GM19025 (cell line): ENCODE results near the gene PREX1.
A peak's percentile ranks its signal among the peaks of the same experiment; 100 is the strongest.
"Not testable (repeated sequence)": the region's sequence is repeated elsewhere in the genome, so short reads cannot be mapped to it uniquely, and the experiment has no call there.

Source experiments
- ATAC-seq: cut with Tn5 transposase; IDR thresholded peaks from one replicate; pipeline ENCODE4 v1.9.1; 2021; ENCODE audit warnings: mild to moderate bottlenecking, low read depth, moderate library complexity; ENCODE audit not compliant: unreplicated experiment

PREX1 gene

GRCh38 chr20:48826480-48826879 is 1.3 kb downstream of the PREX1 start:
- not testable (repeated sequence) for ATAC-seq

DNA sequence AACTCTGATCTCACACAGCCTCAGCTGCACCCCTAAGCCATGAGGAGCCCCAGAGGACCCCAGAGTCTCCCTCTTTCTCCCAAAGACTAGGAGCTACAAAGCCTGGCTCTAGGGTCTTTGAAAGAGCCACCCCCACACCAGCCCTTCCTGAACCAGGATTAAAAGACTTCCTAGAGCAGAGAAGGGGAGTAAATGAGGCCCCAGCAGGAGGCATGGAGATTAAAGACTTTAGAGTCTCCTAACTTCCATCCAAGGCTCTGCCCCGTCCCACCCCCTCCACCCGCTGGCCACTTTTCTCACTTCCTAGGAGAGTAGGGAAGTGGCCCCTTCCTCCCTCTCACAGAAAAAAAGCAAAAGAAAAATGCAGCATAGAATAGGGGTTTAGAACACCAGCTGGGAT is 1.7 kb downstream of the PREX1 start:
- ATAC-seq: no peak

DNA sequence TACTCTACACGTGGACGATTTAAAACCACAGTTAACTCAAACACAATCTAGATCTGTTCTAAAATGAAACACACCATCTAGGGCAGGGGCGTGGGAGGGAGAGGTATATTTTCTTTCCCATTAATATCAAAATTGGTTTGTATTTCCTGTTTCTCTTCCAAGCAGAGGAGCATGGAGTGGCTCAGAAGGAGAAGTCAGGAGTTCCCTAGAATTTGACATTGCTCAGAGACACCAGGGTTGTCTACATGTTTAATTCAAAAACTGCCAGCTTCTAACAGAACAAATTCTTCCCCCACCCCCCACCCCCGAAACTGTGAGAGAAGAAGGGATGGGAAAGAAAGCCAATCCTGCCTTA is 2.3 kb downstream of the PREX1 start:
- ATAC-seq: no peak

GRCh38 chr20:48824830-48825565 is 2.8 kb downstream of the PREX1 start:
- ATAC-seq: no peak

GRCh38 chr20:48823960-48824498 is 3.8 kb downstream of the PREX1 start:
- no peak for ATAC-seq

DNA sequence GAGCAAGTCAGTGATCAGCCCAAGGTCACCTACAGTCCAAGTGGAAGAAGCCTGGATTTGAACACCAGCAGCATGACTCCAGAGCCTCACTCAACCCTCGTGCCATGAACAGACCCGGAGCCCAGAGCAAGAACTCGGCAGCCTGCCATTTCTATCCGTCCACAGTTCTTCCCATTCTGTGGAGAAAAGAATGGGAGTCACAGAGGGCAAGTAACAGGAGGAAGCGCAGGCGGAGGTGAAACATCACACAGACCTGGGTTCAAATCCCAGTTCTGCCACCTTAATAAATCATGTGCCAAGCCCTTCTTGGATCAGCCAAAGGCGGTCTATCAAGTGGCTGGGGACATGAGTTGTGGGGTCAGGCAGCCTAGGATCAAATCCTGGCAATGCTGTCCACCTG is 4.3 kb downstream of the PREX1 start:
- ATAC-seq: no peak

DNA sequence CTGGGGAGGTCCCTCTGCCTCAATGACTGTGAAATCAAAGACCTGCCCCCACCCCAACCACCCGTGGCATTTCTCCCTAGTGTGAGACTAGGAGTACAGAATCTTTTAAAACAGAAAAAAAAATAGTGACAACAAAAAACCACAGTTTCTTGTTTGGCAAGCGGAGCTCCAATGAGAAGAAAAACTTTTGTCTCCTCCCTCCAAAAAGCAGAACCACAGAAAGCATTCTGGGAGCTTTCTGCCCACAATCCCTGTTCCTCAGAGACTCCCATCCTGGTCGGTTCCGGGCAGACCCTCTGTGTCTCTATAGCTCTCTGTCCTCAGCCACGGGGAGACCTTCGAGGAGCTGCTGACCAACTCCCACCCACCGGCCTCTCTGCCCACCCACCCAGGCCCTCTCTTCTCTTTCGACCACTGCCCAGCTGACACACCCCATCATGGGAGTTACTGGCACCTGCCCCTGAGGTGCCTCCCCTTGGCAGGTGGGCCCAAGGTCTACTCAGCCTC is 4.9 kb downstream of the PREX1 start:
- no peak for ATAC-seq

DNA sequence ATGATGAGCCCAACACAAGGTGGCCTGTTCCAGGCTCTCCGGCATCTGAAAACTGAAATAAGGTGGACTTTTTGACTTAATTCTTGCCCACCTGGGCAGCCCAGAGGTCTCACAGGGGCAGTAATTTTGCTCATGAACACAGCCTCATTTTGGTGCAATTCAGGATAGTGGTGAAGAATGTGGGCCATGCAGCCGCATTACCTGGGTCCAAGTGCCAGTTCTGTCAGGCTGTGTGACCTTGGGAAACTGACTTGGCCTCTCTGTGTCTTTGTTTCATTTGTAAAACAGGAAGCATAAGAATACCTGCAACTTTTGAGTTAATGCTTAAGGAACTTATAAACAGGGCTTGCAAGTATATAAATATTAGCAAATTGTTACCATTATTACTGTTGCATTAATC is 5.6 kb downstream of the PREX1 start:
- ATAC-seq: no peak

DNA sequence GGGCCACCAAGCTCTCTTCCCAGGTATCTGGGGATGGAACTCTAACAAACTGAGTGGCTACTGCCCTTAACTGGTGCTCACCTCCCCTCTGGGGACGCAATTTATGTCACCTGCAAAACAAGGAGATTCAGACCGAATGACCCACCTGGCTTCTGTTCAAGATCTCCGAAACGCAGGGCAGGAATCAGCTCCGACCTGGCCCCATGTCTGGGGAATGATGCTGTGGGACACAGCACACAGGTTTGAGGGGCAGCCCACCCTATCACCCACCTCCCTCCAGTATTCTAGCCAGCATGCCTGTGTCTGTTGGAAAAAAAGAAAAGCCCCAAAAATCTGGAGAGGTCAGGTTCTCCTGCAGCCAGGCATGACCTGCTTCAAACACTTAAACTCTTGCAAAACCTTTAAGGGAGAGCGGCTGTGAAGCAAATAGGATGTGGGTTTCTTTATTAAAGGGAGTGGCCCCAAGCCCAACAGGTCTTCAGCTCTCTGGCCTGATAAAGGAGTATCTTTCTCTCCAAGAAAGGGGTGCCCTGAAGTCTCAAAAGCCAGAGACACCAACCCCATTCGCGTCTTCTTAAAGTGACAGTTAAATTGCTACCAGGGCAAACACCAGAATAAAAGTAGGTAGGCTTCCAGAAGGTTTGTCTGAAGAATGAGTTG is 6.4 kb downstream of the PREX1 start:
- no peak for ATAC-seq

GRCh38 chr20:48820649-48820973 is 7.2 kb downstream of the PREX1 start:
- no peak for ATAC-seq

GRCh38 chr20:48819821-48820648 is 7.8 kb downstream of the PREX1 start:
- ATAC-seq: no peak

- ATAC-seq: no peak
These were observed 8.7 kb downstream of the PREX1 start for GRCh38 chr20:48819089-48819488.

DNA sequence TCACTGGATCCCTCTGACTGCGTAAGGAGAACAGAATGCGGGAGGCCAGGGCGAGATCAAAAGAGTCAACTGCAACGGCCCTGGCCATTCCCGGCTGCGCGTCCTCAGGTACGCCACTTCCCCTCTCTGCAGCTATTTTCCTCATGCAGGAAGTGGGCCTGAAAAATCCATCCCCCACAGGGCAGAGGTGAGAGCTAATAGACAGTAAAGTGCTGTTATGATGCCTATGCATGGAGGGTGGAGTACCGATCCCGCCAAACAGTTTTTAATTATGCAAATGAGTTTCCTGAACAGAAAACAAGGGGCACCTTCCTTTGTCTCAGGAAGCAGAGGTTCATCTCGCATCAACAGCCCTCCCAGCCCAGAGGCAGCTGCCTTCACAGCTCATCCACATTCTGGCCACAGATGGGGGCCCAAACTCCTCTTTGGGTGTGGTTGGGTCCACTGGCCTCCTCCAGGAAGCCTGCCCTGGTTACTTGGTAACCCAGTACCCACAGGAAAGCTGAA is 9.3 kb downstream of the PREX1 start:
- ATAC-seq: peak; percentile 38

GRCh38 chr20:48818031-48818370 is 9.8 kb downstream of the PREX1 start:
- ATAC-seq: no peak

- no peak for ATAC-seq
These were observed 10.3 kb downstream of the PREX1 start for GRCh38 chr20:48817367-48818030.

GRCh38 chr20:48816282-48817205 is 11.3 kb downstream of the PREX1 start:
- no peak for ATAC-seq

DNA sequence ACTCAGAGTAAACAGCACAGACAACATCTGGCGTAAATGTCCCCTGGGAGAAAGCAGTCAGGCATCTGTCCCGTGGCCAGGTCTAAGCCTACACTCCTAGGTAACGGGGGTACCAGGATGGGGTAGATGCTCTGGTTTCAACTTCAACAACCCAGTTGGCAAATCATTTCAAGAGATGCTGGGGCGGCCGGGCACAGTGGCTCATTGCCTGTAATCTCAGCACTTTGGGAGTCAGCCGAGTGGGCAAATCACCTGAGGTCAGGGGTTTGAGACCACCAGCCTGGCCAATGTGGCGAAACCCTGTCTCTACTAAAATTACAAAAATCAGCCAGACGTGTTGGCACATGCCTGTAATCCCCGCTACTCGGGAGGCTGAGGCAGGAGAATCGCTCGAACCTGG is 12.3 kb downstream of the PREX1 start:
- no peak for ATAC-seq

GRCh38 chr20:48814633-48815032 is 13.2 kb downstream of the PREX1 start:
- ATAC-seq: no peak

DNA sequence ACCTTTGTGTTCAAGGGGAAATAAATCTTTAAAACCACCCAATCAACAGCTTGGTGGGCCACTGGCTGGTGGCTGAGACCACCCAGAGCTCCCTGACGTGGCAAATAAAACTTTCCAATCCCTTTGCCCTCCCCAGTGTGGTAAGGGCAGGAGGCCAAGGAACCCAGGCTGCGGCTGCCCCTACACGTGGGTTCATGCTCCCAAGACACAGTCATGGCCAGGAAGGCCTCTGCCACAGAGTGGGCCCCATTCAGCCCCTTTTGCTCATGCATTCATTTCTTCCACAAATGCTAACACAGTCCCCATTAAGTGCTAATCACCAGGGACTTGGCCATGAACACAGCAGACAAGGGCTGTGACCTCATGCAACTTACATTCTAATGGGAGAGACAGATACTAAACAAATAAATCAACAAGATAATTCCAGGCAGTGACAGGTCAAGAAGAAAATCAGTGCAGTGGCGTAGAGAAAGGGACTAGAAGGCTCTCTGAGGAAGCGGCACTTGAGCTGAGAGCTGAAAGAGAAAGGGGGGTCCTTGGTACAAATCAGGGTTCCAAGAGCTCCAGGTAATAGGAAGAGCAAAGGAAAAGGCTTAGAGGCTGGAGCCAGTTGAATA is 13.8 kb downstream of the PREX1 start:
- ATAC-seq: no peak
